ENCODE results near the gene NFX1. TPM values are rescaled to one million over a fixed set of nuclear protein-coding genes. Genes with fewer than 3 reads are reported as not detected.

Gene NFX1
- total and polyA plus RNA-seq, 4 experiments from 2014 or later, result 21.2 to 64.7 (median 54.3) TPM

GRCh38 chr9:33289936-33290246 lies 425 bp upstream of the NFX1 start:
- peak overlapping the region in 1 of 2 donors; percentile 79 for H3K4me3 ChIP-seq (ENCODE audit: low read length in 2 of 2)
- Mint-ChIP-seq H3K27me3 (no peaks in the 10 kb centered on the region), H3K27ac (peak overlapping the region; percentile 96 to 100 (median 100)), H3K4me1 (peaks cover 31 to 59% (median 48%) of the 10 kb centered on the region in 4 donors), H3K4me3 (peak overlapping the region; percentile 84 to 98 (median 96)), H3K9me3 (peaks cover 0 to 7% (median 0%) of the 10 kb centered on the region in 8 donors), H3K36me3 (peaks cover 19 to 53% of the 10 kb centered on the region in 2 donors)
- H3K27me3 ChIP-seq (ENCODE audit: insufficient read depth, low read length), result no peaks in the 10 kb centered on the region
- H3K9me3 ChIP-seq (ENCODE audit: control insufficient read depth in 1 of 2, low read length in 2 of 2), result no peaks in the 10 kb centered on the region
- DNase-seq, result no peak
- H3K27ac ChIP-seq (ENCODE audit: low read depth, low read length), result peak overlapping the region; percentile 98
- intact Hi-C loops (cut with micrococcal nuclease), result loop anchor here (1.0 to 5.0 kb wide), 9 partner anchors 26 to 757 kb away; partner anchors contain the start of genes APTX, AQP3, BAG1 and DNAJA1
- H3K4me1 ChIP-seq (ENCODE audit: insufficient read depth, low read length), result peaks cover 56% of the 10 kb centered on the region
- ChIA-PET CTCF (ENCODE audit: partially characterized antibody) (interaction anchor here (0.6 to 1.7 kb wide), 7 partner anchors 27 to 200 kb away, joined by 3 to 6 read pairs (median 4); partner anchors contain the start of gene NOL6), POLR2A (ENCODE audit: partially characterized antibody) (interaction anchor here (0.6 to 2.1 kb wide), 42 partner anchors 8 to 889 kb away, joined by 3 to 58 read pairs (median 5); partner anchors contain the start of genes APTX, AQP3, B4GALT1 and BAG1)
- H3K36me3 ChIP-seq (ENCODE audit: insufficient read depth, low read length), result peaks cover 10% of the 10 kb centered on the region

GRCh38 chr9:33291031-33291397 lies 698 bp downstream of the NFX1 start:
- Mint-ChIP-seq H3K9me3 (peaks cover 0 to 7% (median 0%) of the 10 kb centered on the region in 8 donors), H3K4me3 (peak overlapping the region; percentile 84 to 98 (median 96)), H3K27ac (peak overlapping the region; percentile 96 to 100 (median 100)), H3K27me3 (no peaks in the 10 kb centered on the region), H3K36me3 (peaks cover 27 to 57% of the 10 kb centered on the region in 2 donors), H3K4me1 (peaks cover 35 to 69% (median 56%) of the 10 kb centered on the region in 4 donors)
- no peak for DNase-seq
- Histone ChIP-seq H3K27me3 (ENCODE audit: insufficient read depth, low read length) (no peaks in the 10 kb centered on the region), H3K27ac (ENCODE audit: low read depth, low read length) (peak overlapping the region; percentile 98), H3K4me1 (ENCODE audit: insufficient read depth, low read length) (peaks cover 67% of the 10 kb centered on the region), H3K36me3 (ENCODE audit: insufficient read depth, low read length) (peaks cover 13% of the 10 kb centered on the region), H3K9me3 (ENCODE audit: control insufficient read depth in 1 of 2, low read length in 2 of 2) (no peaks in the 10 kb centered on the region), H3K4me3 (ENCODE audit: low read length in 2 of 2) (peak overlapping the region; percentile 63 to 79)
- intact Hi-C loops (cut with micrococcal nuclease), result loop anchor here (2.0 to 5.0 kb wide), 4 partner anchors 124 to 756 kb away; partner anchors contain the start of genes AQP3, UBAP2 and UBE2R2
- ChIA-PET POLR2A (ENCODE audit: partially characterized antibody) (interaction anchor here (1.0 to 2.1 kb wide), 22 partner anchors 11 to 289 kb away, joined by 3 to 58 read pairs (median 6); partner anchors contain the start of genes APTX, AQP3, B4GALT1 and BAG1), CTCF (ENCODE audit: partially characterized antibody) (interaction anchor here (1.2 to 1.7 kb wide), 4 partner anchors 28 to 162 kb away, joined by 3 to 6 read pairs (median 5); partner anchors contain the start of gene AQP7)

DNA sequence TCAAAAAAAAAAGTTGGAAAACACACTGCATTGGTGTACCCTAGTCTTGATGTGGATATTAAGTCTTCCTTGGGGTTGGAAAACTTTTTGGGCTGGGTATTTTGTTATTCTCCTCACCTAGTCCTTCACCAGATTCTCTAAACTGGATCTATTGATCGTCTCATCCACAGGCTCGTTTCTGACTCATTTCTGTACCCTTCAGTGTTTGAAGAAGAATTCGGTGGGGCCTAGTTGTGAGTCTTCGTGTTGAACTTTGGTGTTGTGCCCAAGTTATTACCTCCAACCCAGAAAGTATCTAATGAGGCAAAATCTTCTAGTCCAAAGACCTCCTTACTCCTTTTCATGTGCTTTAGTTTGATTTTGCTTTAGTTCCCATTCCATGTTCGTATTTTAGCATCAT lies 1.6 kb downstream of the NFX1 start:
- Histone ChIP-seq H3K36me3 (ENCODE audit: insufficient read depth, low read length) (peaks cover 18% of the 10 kb centered on the region), H3K27ac (ENCODE audit: low read depth, low read length) (peak overlapping the region; percentile 5), H3K4me1 (ENCODE audit: insufficient read depth, low read length) (peaks cover 76% of the 10 kb centered on the region), H3K27me3 (ENCODE audit: insufficient read depth, low read length) (no peaks in the 10 kb centered on the region), H3K9me3 (ENCODE audit: control insufficient read depth in 1 of 2, low read length in 2 of 2) (no peaks in the 10 kb centered on the region), H3K4me3 (ENCODE audit: low read length in 2 of 2) (no peak overlapping the region)
- ChIA-PET POLR2A (ENCODE audit: partially characterized antibody) (no interaction called here), CTCF (ENCODE audit: partially characterized antibody) (interaction anchor here (1.2 kb wide), 1 partner anchor 111 kb away, joined by 3 read pairs; the partner anchor contains the start of gene AQP7)
- intact Hi-C loops (cut with micrococcal nuclease), result loop anchor here (2.0 to 5.0 kb wide), 4 partner anchors 123 to 755 kb away; partner anchors contain the start of genes AQP3, UBAP2 and UBE2R2
- H3K27me3 Mint-ChIP-seq, result no peaks in the 10 kb centered on the region
- peaks cover 41 to 75% (median 62%) of the 10 kb centered on the region in 4 donors for H3K4me1 Mint-ChIP-seq
- peak overlapping the region; percentile 69 to 98 (median 96) for H3K4me3 Mint-ChIP-seq
- H3K27ac Mint-ChIP-seq, result peak overlapping the region; percentile 84 to 100 (median 98)
- H3K9me3 Mint-ChIP-seq, result peaks cover 0 to 7% (median 0%) of the 10 kb centered on the region in 8 donors
- H3K36me3 Mint-ChIP-seq, result peaks cover 34 to 61% of the 10 kb centered on the region in 2 donors
- no peak for DNase-seq

DNA sequence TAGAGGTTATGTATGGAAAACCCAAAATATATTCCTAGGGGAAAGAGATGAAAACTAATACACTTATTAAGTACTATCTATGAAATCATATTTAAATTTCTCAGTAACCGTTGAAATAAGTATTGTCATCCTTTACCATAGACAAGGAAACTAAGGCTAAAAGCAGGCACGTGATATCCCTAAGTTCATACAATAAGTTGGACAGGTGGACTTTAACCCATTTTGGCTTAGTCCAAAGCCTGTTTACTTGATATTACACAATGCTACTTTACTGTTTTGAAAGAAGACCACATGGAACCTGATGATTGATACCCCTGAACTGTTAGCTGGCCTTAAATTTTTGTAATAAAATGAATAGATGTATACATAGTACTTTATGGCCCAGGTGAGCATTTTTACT lies 3.5 kb downstream of the NFX1 start:
- DNase-seq, result no peak
- POLR2A ChIA-PET (ENCODE audit: partially characterized antibody), result no interaction called here
- H3K4me3 Mint-ChIP-seq, result peak overlapping the region in 3 of 8 donors; percentile 19 to 57 (median 50)
- Histone ChIP-seq H3K4me3 (ENCODE audit: low read length in 2 of 2) (no peak overlapping the region), H3K36me3 (ENCODE audit: insufficient read depth, low read length) (peaks cover 35% of the 10 kb centered on the region), H3K27me3 (ENCODE audit: insufficient read depth, low read length) (no peaks in the 10 kb centered on the region), H3K4me1 (ENCODE audit: insufficient read depth, low read length) (peaks cover 90% of the 10 kb centered on the region), H3K27ac (ENCODE audit: low read depth, low read length) (no peak overlapping the region), H3K9me3 (ENCODE audit: control insufficient read depth in 1 of 2, low read length in 2 of 2) (no peaks in the 10 kb centered on the region)
- peaks cover 0 to 7% (median 0%) of the 10 kb centered on the region in 8 donors for H3K9me3 Mint-ChIP-seq
- peaks cover 53 to 90% (median 73%) of the 10 kb centered on the region in 4 donors for H3K4me1 Mint-ChIP-seq
- peaks cover 48 to 79% of the 10 kb centered on the region in 2 donors for H3K36me3 Mint-ChIP-seq
- peak overlapping the region in 5 of 7 donors; percentile 0 to 96 (median 25) for H3K27ac Mint-ChIP-seq
- CTCF ChIA-PET (ENCODE audit: partially characterized antibody), result no interaction called here
- intact Hi-C loops (cut with micrococcal nuclease), result loop anchor here (5.0 kb wide), 2 partner anchors 154 to 754 kb away; partner anchors contain the start of genes AQP3 and UBAP2
- no peaks in the 10 kb centered on the region for H3K27me3 Mint-ChIP-seq

GRCh38 chr9:33294670-33295432 lies 4.5 kb downstream of the NFX1 start:
- Histone ChIP-seq H3K27ac (ENCODE audit: low read depth, low read length) (no peak overlapping the region), H3K9me3 (ENCODE audit: control insufficient read depth in 1 of 2, low read length in 2 of 2) (no peaks in the 10 kb centered on the region), H3K4me3 (ENCODE audit: low read length in 2 of 2) (no peak overlapping the region), H3K36me3 (ENCODE audit: insufficient read depth, low read length) (peaks cover 42% of the 10 kb centered on the region), H3K4me1 (ENCODE audit: insufficient read depth, low read length) (peaks cover 93% of the 10 kb centered on the region), H3K27me3 (ENCODE audit: insufficient read depth, low read length) (no peaks in the 10 kb centered on the region)
- Mint-ChIP-seq H3K27me3 (no peaks in the 10 kb centered on the region), H3K4me1 (peaks cover 59 to 98% (median 82%) of the 10 kb centered on the region in 4 donors), H3K9me3 (peaks cover 0 to 7% (median 0%) of the 10 kb centered on the region in 8 donors), H3K36me3 (peaks cover 48 to 89% of the 10 kb centered on the region in 2 donors), H3K27ac (peak overlapping the region in 6 of 7 donors; percentile 6 to 89 (median 40)), H3K4me3 (peak overlapping the region in 5 of 8 donors; percentile 26 to 69 (median 36))
- ChIA-PET POLR2A (ENCODE audit: partially characterized antibody) (no interaction called here), CTCF (ENCODE audit: partially characterized antibody) (no interaction called here)
- no peak for DNase-seq
- intact Hi-C loops (cut with micrococcal nuclease), result loop anchor here (5.0 kb wide), 2 partner anchors 152 to 752 kb away; partner anchors contain the start of genes AQP3 and UBAP2

- POLR2A ChIA-PET (ENCODE audit: partially characterized antibody), result no interaction called here
- no peak overlapping the region for H3K4me3 ChIP-seq (ENCODE audit: low read length in 2 of 2)
These were observed 5.3 kb downstream of the NFX1 start for GRCh38 chr9:33295571-33295970.

More at GRCh38 chr9:33295571-33295970, 5.3 kb downstream of the NFX1 start:
- CTCF ChIA-PET (ENCODE audit: partially characterized antibody), result no interaction called here
- Histone ChIP-seq H3K27ac (ENCODE audit: low read depth, low read length) (no peak overlapping the region), H3K4me1 (ENCODE audit: insufficient read depth, low read length) (peaks cover 96% of the 10 kb centered on the region), H3K9me3 (ENCODE audit: control insufficient read depth in 1 of 2, low read length in 2 of 2) (no peaks in the 10 kb centered on the region), H3K27me3 (ENCODE audit: insufficient read depth, low read length) (no peaks in the 10 kb centered on the region), H3K36me3 (ENCODE audit: insufficient read depth, low read length) (peaks cover 48% of the 10 kb centered on the region)
- DNase-seq, result no peak
- H3K27ac Mint-ChIP-seq, result peak overlapping the region in 4 of 7 donors; percentile 47 to 81 (median 68)
- peak overlapping the region in 6 of 8 donors; percentile 29 to 69 (median 34) for H3K4me3 Mint-ChIP-seq
- peaks cover 0 to 4% (median 0%) of the 10 kb centered on the region in 8 donors for H3K9me3 Mint-ChIP-seq
- intact Hi-C loops (cut with micrococcal nuclease), result no loop called here
- H3K4me1 Mint-ChIP-seq, result peaks cover 62 to 96% (median 82%) of the 10 kb centered on the region in 4 donors
- no peaks in the 10 kb centered on the region for H3K27me3 Mint-ChIP-seq
- H3K36me3 Mint-ChIP-seq, result peaks cover 48 to 89% of the 10 kb centered on the region in 2 donors

Measured in CD4-positive, alpha-beta memory T cell (primary cell).